SK-N-SH treated with all-trans-retinoic acid at 6 μM for 48 hours (cell line): Measurements from ENCODE around the gene POLR3B.

Experiments
- ATAC-seq: fragments of 200-7000 bp; cut with Tn5 transposase; 3 replicates; pipeline ENCODE4 v1.9.1; 2020; ENCODE audit warnings: mild to moderate bottlenecking, moderate library complexity
- ARNTL ChIP-seq: fragments of 450-650 bp; formaldehyde crosslinking; IDR thresholded peaks from 2 replicates; pipeline ENCODE4 v1.5.0; 2020; ENCODE audit warnings: low read depth, mild to moderate bottlenecking, moderate library complexity, borderline replicate concordance
- CREB5 ChIP-seq: fragments of 250-450 bp; sonication (Bioruptor Pico); IDR thresholded peaks from 2 replicates; pipeline ENCODE4 v1.5.1; 2020; ENCODE audit warnings: low read depth, mild to moderate bottlenecking, moderate library complexity
- CSDC2 ChIP-seq: fragments of 250-450 bp; sonication (Bioruptor Pico); IDR thresholded peaks from 2 replicates; pipeline ENCODE4 v1.5.0; 2020; ENCODE audit warnings: mild to moderate bottlenecking, moderate library complexity
- ESRRG ChIP-seq: fragments of 250-450 bp; sonication (Bioruptor Pico); IDR thresholded peaks from 2 replicates; pipeline ENCODE4 v1.6.1; 2021; ENCODE audit warnings: mild to moderate bottlenecking
- OSR1 ChIP-seq: fragments of 250-450 bp; sonication (Bioruptor Pico); IDR thresholded peaks from 2 replicates; pipeline ENCODE4 v1.8.0; 2022; ENCODE audit warnings: moderate library complexity, mild to moderate bottlenecking, inconsistent platforms
- POU6F1 ChIP-seq: fragments of 250-450 bp; sonication (Bioruptor Pico); IDR thresholded peaks from 2 replicates; pipeline ENCODE4 v1.8.0; 2021; ENCODE audit warnings: low read depth, mild to moderate bottlenecking, moderate library complexity, borderline replicate concordance
- PPARA ChIP-seq: fragments of 250-450 bp; sonication (Bioruptor Pico); IDR thresholded peaks from 2 replicates; pipeline ENCODE4 v1.5.0; 2020; ENCODE audit warnings: mild to moderate bottlenecking, borderline replicate concordance
- RARB ChIP-seq: fragments of 250-450 bp; sonication (Bioruptor Pico); IDR thresholded peaks from 2 replicates; pipeline ENCODE4 v1.8.0; 2021; ENCODE audit warnings: mild to moderate bottlenecking, moderate library complexity
- TCF4 ChIP-seq: fragments of 250-450 bp; sonication (Bioruptor Pico); IDR thresholded peaks from 2 replicates; pipeline ENCODE4 v1.8.0; 2021; ENCODE audit warnings: mild to moderate bottlenecking, moderate library complexity, borderline replicate concordance
- TOX ChIP-seq: fragments of 250-450 bp; sonication (Bioruptor Pico); IDR thresholded peaks from 2 replicates; pipeline ENCODE4 v1.8.0; 2021; ENCODE audit warnings: mild to moderate bottlenecking, moderate library complexity, borderline replicate concordance
- ZC3H10 ChIP-seq: fragments of 250-450 bp; sonication (Bioruptor Pico); IDR thresholded peaks from 2 replicates; pipeline ENCODE4 v1.5.1; 2021; ENCODE audit warnings: mild to moderate bottlenecking, moderate library complexity
- ZFP3 ChIP-seq: fragments of 250-450 bp; sonication (Bioruptor Pico); IDR thresholded peaks from 2 replicates; pipeline ENCODE4 v1.5.0; 2020; ENCODE audit warnings: mild to moderate bottlenecking, moderate library complexity
- ZFP30 ChIP-seq: fragments of 450-650 bp; formaldehyde crosslinking; IDR thresholded peaks from 2 replicates; pipeline ENCODE4 v1.5.0; 2022; ENCODE audit warnings: mild to moderate bottlenecking, moderate library complexity
- ZNF70 ChIP-seq: fragments of 450-650 bp; formaldehyde crosslinking; IDR thresholded peaks from 2 replicates; pipeline ENCODE4 v1.5.0; 2020; ENCODE audit warnings: mild to moderate bottlenecking, moderate library complexity
- TF ChIP-seq, protein P1 (sequence below): fragments of 250-450 bp; sonication (Bioruptor Pico); IDR thresholded peaks from 2 replicates; pipeline ENCODE4 v1.5.0; 2020; ENCODE audit warnings: mild to moderate bottlenecking, moderate library complexity
- TF ChIP-seq, protein P2 (sequence below): fragments of 250-450 bp; sonication (Bioruptor Pico); IDR thresholded peaks from 2 replicates; pipeline ENCODE4 v1.8.0; 2020; ENCODE audit warnings: mild to moderate bottlenecking, moderate library complexity, borderline replicate concordance
- TF ChIP-seq, protein P3 (sequence below): fragments of 250-450 bp; sonication (Bioruptor Pico); IDR thresholded peaks from 2 replicates; pipeline ENCODE4 v1.5.1; 2021; ENCODE audit warnings: mild to moderate bottlenecking, moderate library complexity

POLR3B gene

GRCh38 chr12:106429043-106429552 lies 71.5 kb downstream of the POLR3B start:
- ATAC-seq: no peak

DNA sequence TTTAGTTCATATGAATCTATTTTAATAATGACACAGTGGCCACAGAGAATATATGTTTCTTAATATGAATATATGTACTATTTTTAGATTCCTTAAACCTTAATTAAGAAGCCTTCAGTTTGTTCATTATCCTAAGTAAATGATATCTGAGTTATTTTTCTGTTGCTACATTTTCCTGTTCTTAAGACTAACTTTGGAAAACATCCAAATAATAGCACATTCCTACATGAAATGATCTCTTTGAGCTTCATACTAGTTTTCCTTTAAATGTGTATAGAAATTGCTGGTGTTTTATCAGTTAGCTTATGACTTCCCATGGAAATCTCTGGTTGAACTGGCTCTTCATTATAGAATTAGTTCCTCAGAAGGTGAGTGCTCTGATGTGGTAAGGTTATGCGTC lies 72.1 kb downstream of the POLR3B start:
- TF ChIP-seq PPARA (CRISPR knock-in tag): no peak
- no peak for ATAC-seq

More at GRCh38 chr12:106429043-106429552, 71.5 kb downstream of the POLR3B start:
- TF ChIP-seq RARB (no peak), ZFP3 (no peak)

DNA sequence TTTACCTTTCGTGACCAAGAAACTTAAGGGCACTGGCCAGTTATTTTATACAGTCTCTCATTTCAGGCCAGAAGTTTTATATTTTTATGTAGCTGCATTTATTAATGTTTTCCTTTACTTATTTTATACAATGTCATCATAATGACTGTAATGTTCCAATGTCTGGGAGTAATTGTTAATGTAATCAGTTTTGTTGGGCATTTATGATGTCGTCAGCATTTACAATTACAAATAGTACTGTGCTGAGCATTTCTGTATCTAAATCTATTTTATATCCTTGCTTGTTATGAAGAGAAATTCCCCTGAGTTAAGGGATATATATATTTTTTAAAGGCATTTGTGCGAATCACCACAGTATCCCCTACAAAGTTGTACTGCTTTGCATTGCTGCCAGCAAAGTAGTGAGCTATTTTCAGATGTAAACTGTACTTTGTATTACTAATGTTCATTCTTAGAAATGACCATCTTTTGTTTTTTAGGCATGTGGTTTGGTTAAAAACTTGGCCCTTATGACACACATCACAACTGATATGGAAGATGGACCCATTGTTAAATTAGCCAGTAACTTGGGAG lies 74.4 kb downstream of the POLR3B start:
- ATAC-seq: no peak
- no peak for TF ChIP-seq CREB5 (CRISPR knock-in tag)
- no peak for TF ChIP-seq ZC3H10 (CRISPR knock-in tag)
- TF ChIP-seq, protein P1, sequence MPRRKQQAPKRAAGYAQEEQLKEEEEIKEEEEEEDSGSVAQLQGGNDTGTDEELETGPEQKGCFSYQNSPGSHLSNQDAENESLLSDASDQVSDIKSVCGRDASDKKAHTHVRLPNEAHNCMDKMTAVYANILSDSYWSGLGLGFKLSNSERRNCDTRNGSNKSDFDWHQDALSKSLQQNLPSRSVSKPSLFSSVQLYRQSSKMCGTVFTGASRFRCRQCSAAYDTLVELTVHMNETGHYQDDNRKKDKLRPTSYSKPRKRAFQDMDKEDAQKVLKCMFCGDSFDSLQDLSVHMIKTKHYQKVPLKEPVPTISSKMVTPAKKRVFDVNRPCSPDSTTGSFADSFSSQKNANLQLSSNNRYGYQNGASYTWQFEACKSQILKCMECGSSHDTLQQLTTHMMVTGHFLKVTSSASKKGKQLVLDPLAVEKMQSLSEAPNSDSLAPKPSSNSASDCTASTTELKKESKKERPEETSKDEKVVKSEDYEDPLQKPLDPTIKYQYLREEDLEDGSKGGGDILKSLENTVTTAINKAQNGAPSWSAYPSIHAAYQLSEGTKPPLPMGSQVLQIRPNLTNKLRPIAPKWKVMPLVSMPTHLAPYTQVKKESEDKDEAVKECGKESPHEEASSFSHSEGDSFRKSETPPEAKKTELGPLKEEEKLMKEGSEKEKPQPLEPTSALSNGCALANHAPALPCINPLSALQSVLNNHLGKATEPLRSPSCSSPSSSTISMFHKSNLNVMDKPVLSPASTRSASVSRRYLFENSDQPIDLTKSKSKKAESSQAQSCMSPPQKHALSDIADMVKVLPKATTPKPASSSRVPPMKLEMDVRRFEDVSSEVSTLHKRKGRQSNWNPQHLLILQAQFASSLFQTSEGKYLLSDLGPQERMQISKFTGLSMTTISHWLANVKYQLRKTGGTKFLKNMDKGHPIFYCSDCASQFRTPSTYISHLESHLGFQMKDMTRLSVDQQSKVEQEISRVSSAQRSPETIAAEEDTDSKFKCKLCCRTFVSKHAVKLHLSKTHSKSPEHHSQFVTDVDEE: no peak
- no peak for TF ChIP-seq CSDC2
- TF ChIP-seq, all 23 proteins: peak for 0

GRCh38 chr12:106433055-106433454 lies 75.5 kb downstream of the POLR3B start:
- no peak for ATAC-seq
- TF ChIP-seq TOX (CRISPR knock-in tag): no peak
- TF ChIP-seq ZFP3: no peak
- no peak for TF ChIP-seq ESRRG (CRISPR knock-in tag)
- TF ChIP-seq ARNTL (CRISPR knock-in tag): no peak
- TF ChIP-seq CREB5 (CRISPR knock-in tag): no peak
- no peak for TF ChIP-seq OSR1 (CRISPR knock-in tag)
- no peak for TF ChIP-seq ZFP30 (CRISPR knock-in tag)
- TF ChIP-seq, protein P2, sequence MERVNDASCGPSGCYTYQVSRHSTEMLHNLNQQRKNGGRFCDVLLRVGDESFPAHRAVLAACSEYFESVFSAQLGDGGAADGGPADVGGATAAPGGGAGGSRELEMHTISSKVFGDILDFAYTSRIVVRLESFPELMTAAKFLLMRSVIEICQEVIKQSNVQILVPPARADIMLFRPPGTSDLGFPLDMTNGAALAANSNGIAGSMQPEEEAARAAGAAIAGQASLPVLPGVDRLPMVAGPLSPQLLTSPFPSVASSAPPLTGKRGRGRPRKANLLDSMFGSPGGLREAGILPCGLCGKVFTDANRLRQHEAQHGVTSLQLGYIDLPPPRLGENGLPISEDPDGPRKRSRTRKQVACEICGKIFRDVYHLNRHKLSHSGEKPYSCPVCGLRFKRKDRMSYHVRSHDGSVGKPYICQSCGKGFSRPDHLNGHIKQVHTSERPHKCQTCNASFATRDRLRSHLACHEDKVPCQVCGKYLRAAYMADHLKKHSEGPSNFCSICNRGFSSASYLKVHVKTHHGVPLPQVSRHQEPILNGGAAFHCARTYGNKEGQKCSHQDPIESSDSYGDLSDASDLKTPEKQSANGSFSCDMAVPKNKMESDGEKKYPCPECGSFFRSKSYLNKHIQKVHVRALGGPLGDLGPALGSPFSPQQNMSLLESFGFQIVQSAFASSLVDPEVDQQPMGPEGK (CRISPR knock-in tag): no peak
- no peak for TF ChIP-seq POU6F1 (CRISPR knock-in tag)
- no peak for TF ChIP-seq RARB
- TF ChIP-seq, protein P3, sequence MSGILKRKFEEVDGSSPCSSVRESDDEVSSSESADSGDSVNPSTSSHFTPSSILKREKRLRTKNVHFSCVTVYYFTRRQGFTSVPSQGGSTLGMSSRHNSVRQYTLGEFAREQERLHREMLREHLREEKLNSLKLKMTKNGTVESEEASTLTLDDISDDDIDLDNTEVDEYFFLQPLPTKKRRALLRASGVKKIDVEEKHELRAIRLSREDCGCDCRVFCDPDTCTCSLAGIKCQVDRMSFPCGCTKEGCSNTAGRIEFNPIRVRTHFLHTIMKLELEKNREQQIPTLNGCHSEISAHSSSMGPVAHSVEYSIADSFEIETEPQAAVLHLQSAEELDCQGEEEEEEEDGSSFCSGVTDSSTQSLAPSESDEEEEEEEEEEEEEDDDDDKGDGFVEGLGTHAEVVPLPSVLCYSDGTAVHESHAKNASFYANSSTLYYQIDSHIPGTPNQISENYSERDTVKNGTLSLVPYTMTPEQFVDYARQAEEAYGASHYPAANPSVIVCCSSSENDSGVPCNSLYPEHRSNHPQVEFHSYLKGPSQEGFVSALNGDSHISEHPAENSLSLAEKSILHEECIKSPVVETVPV (CRISPR knock-in tag): no peak
- TF ChIP-seq ZNF70: no peak
- TF ChIP-seq TCF4 (CRISPR knock-in tag): no peak
- TF ChIP-seq PPARA (CRISPR knock-in tag): no peak
- TF ChIP-seq, protein P1: no peak
